ENCODE results near the gene PRICKLE2.

- no peak for TF ChIP-seq CTCF (IDR thresholded peaks at IDR 0.05)
- no peak for TF ChIP-seq POLR2AphosphoS5 (IDR thresholded peaks at IDR 0.05; ENCODE audit: low read depth, low read length)
These were observed 25.8 kb upstream of the PRICKLE2 start for GRCh38 chr3:64251019-64251418.
